ENCODE results near the gene EHBP1.

EHBP1 gene

GRCh38 chr2:63056107-63057050 is 350.9 kb downstream of the EHBP1 start:
- TF ChIP-seq, protein P1, sequence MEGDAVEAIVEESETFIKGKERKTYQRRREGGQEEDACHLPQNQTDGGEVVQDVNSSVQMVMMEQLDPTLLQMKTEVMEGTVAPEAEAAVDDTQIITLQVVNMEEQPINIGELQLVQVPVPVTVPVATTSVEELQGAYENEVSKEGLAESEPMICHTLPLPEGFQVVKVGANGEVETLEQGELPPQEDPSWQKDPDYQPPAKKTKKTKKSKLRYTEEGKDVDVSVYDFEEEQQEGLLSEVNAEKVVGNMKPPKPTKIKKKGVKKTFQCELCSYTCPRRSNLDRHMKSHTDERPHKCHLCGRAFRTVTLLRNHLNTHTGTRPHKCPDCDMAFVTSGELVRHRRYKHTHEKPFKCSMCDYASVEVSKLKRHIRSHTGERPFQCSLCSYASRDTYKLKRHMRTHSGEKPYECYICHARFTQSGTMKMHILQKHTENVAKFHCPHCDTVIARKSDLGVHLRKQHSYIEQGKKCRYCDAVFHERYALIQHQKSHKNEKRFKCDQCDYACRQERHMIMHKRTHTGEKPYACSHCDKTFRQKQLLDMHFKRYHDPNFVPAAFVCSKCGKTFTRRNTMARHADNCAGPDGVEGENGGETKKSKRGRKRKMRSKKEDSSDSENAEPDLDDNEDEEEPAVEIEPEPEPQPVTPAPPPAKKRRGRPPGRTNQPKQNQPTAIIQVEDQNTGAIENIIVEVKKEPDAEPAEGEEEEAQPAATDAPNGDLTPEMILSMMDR (IDR thresholded peaks at IDR 0.05; ENCODE audit: extremely low read depth, insufficient read depth, missing control alignments): no peak
- in situ Hi-C loops (cut with MboI; ENCODE audit: low pct_unique_long_range_greater_than_20kb, low sequenced_read_pairs, unreplicated experiment): no loop called here
- peak; percentile 68 for DNase-seq (ENCODE audit: low spot score)

GRCh38 chr2:63057249-63058143 is 352.0 kb downstream of the EHBP1 start:
- in situ Hi-C loops (cut with MboI; ENCODE audit: low pct_unique_long_range_greater_than_20kb, low sequenced_read_pairs, unreplicated experiment): no loop called here
- no peak for DNase-seq (ENCODE audit: low spot score)
- TF ChIP-seq, protein P1 (IDR thresholded peaks at IDR 0.05; ENCODE audit: extremely low read depth, insufficient read depth, missing control alignments): no peak

GRCh38 chr2:63058144-63058920 is 352.8 kb downstream of the EHBP1 start:
- in situ Hi-C loops (cut with MboI; ENCODE audit: low pct_unique_long_range_greater_than_20kb, low sequenced_read_pairs, unreplicated experiment): no loop called here

DNA sequence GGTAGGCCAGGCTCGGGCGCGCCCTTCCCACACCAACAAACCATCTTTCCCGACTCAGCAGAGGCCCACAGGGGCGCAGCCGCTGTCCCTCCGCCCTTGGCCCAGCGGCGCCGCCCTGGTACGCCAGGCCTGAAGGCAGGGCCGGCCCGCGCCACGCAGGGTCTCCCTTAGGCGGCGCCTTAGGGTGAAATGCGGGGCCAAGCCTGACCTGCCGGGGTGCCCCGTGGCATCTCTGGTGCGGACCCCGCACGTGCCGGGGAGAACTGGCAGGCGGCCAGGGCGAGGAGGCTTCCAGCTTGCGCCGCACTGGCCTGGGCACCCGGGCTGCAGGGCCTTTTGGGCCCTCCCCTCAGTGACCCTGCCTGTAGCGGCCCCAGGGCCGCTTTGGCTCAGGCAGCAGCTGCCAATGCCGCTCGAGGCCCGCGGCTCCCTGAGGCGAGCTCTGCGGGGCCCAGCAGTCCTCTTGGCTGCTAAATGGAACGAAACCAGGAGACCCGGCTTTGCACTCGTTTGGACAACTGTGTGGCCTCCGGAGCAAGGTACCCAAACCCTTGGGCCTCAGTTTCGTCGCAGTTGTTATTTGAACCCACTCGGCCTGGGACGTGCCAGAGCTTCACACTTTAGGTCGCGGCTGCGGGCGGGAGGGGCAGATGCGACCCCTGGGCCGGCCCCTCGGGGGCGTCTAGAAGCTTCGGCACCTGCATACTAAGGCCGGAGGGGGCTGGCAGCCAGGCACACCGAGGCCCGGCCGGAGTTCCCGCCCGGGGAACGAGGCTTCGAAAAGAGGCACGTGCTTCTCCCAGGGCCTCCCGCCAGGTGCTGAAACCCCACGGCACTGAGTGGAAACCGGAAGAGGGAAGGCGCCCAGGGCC is 353.6 kb downstream of the EHBP1 start:
- peak; percentile 44 for DNase-seq (ENCODE audit: low spot score)
- TF ChIP-seq, protein P1 (IDR thresholded peaks at IDR 0.05; ENCODE audit: extremely low read depth, insufficient read depth, missing control alignments): no peak
- in situ Hi-C loops (cut with MboI; ENCODE audit: low pct_unique_long_range_greater_than_20kb, low sequenced_read_pairs, unreplicated experiment): no loop called here

More at GRCh38 chr2:63058144-63058920, 352.8 kb downstream of the EHBP1 start:
- DNase-seq (ENCODE audit: low spot score): peak; percentile 36
- TF ChIP-seq, protein P1 (IDR thresholded peaks at IDR 0.05; ENCODE audit: extremely low read depth, insufficient read depth, missing control alignments): no peak

DNA sequence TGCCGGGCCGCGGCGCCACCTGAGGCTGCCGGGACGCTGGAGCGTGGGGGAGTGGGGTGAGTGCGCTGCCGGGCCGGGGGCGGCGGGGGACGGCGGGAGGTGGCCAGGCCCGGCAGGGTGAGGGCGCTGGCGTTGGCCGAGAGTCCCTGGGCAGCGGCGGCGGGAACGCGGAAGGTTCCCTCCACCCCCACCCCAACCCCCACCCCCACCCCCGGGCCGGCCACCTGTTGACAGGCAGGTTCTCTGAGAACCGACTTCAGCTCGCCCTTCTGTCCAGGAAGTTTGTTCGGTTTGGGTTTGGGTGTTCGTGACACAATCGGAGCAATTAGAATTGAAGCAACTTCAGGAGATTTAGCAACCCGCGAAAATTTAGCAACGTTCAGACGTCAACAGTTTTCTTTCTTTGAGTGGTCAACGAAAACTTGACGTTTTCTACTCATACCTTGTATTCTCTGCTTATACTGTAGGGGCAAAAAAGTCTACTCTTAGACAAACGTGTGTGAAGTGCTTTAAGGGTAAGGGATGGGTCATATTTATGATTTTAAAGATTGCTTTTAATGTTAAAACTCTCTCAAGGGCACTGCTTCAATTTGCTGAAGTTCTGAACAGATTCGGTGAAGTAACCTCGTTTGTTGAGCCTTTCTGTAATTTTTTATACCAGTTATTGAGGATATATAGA is 354.4 kb downstream of the EHBP1 start:
- TF ChIP-seq, protein P1 (IDR thresholded peaks at IDR 0.05; ENCODE audit: extremely low read depth, insufficient read depth, missing control alignments): no peak
- in situ Hi-C loops (cut with MboI; ENCODE audit: low pct_unique_long_range_greater_than_20kb, low sequenced_read_pairs, unreplicated experiment): no loop called here
- DNase-seq (ENCODE audit: low spot score): peak; percentile 28

Measured in GM13977 (cell line).